Stimulated activated CD8-positive, alpha-beta memory T cell treated with anti-CD3 and anti-CD28 coated beads, Interleukin-7, amount 100 ng/mL, for 1 hour (primary cell): Measurements from ENCODE around the gene SLC22A31.
A peak's percentile ranks its signal among the peaks of the same experiment; 100 is the strongest.

ENCODE experiments used
- DNase-seq, 2 donors: peaks; one replicate each; pipeline ENCODE4 v3.0.0-alpha.2; 2020; ENCODE audit warnings: low read depth in 2 of 2

Gene SLC22A31

DNA sequence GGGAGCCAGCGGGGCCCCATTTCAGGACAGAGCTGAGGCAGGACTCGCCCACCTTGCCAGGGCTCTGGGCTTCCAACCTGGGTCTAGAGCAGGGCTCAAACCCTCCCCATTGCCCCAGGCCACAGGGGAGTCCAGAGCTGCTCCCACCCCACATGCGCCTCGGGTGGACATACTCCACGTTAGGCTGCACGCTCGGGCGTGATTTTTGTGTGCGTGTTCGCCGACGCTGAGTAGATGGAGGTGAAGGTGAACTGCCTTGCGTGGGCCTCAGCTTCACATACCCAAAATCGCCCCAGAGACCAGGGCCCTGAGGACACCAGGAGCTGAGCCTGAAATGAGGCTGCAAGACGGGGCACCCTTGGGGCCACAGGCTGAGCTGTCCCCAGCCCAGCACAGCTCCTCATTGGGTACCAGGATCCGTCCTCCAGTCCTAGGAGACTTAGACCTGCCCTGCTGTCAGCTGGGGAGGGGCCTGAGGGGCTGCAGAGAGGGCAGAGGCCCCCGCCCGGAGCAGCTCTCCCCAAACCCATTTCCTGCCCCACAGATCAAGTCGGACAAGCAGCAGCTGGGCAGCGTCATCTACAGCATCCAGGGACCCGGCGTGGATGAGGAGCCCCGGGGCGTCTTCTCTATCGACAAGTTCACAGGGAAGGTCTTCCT is 20.6 kb downstream of the SLC22A31 start:
- no peak for DNase-seq

DNA sequence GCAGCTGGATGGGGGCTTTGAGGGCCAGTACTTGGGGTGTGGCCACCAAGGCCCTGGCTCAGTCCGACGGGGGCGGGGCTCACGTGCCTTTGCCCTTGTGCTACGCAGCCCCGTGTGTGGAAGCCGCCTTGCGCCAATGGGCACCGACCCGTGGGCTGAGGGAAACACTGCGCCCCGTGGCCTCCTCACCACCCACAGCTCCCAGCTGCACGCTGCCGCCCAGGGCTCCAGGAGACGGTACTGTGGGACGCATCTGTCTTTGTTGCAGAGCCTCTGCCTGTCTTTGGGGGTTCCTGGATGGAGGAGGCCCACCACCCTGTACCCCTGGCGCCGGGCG is 21.2 kb downstream of the SLC22A31 start:
- no peak for DNase-seq

DNA sequence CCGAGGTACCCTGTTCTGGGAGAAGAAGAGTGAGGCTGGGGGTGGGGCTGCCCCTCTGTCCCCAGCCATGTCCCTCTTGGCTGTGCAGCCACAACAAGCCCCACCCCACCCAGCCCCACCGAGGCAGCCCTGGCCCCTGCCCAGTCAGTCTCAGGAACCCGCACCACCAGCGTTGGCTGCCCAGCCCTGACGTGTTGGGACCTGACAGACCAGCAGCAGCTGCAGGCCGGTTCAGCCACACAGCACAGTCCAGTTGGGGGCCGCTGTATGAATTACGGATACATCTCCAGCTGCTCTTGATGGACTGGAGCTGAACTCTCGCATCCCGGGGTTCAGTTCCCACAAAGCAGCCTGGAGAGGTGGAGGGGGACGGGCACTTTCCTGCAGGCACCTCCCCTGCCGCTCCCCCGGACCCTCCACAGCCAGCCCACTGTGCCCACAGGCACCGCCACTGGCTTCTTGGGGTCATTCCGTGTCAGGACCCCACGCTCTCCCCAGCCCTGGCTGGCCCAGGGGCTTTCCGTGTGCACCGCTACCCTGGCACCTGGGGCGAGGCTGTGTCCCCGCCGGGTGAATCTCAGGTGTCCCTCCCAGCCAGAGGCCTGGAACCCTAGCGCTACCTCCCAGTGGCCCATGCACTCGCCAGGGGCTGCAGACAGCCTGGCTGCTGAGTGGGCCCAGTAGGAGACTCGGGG is 21.7 kb downstream of the SLC22A31 start:
- no peak for DNase-seq

DNA sequence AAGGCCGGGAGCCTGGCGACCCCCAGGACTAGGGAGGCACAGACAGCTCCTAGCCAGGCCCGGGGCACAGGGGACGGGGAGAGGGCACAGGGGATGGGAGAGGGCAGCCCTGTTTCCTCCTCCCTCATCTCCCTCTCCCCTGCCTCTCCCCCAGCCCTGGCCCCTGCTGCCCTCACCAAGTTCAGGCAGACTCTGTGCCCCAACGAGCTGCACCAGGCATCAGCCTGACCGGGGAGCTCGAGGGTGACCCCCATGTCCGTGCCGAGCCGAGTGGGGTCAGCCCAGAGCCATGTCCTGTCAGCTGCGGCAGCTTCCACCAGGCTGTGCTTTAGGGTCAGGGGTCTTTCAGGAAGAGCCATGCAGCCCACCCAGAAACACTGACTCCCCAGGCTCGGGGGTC is 22.8 kb downstream of the SLC22A31 start:
- no peak for DNase-seq

DNA sequence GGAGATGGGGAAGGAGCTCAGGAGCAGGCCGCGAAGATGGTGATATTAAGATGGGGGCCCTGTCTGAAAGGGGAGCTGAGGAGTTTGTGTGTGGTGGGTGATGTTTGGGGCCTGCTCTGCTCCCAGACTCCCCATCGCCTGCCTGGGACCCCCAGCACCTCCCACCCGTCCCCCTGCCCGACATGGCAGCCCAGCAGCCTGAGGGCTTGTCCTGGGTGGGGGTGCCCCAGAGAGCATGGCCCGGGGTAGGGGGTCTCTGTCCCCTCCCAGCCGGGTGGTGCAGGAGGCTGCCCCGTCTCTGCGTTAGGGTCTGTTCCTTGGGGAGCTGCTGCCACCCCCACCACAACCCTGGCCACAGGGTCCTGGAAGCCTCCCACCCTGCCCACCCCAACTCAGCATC is 23.6 kb downstream of the SLC22A31 start:
- no peak for DNase-seq

DNA sequence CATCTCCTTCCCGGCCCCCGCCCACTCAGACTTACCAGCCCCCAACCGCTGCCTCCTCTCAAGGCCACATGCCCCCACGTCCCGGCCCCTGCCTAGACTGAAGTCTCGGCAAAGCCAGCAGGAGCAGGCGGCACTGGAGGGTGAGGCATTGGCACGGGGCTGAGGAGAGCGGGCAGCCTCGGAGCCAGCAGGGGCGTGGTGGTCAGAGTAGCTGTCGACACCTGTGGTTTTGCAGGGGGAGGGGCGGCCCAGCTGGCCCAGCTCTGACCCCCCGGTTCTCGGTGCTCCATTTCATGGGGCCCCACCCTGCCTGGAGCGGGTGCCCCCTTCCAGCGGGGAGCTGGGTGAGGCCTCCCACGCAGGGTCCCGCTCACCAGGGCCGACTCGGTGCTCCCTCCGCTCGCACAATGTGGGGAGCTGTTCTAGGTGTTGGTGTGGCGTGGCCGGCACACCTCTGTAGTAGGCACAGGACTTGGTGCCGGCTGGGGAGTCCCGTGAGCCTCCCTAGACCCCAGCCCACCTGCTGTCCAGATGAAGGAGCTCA is 24.1 kb downstream of the SLC22A31 start:
- DNase-seq: no peak

DNA sequence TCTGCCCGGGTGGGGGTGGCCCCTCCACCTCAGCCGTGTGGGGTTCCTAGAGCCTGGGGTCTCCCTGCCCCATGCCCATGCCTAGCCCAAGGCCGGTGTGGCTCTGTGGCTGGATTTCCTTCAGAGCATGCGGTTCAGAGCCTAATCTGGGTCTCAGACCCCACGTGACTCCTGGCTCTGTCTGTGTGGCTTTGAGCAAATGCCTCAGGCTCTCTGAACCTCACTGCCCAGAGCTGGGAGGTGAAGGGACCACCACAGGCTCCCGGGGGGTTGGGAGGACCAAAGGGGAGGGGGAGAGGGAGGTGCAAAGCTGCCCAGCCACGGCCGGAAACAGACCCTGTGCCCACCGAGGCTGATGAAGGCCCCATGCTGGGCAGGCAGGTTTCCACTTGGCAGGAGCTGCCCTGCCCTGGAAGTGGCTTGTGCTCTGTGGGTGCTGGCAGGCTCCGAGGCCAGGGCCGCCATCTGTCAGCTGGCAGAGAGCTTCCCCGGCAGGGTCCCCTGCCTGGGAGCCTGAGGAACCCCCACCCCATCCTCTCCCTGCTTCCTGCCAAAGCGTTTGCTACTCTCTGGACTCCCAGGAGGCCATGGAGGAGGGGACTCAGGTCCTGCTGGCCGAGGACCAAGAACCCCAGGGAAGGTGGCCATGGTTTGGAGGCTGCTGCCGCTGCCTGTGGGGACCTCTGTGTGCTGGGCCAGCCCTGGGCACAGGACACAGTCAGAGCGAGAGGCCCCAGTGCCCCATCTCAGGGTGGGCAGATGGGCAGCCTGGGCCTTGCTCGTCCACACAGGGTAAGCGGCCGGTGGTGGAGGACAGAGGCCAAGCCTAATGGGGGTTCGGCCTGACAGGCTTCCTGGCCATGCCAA is 24.8 kb downstream of the SLC22A31 start:
- DNase-seq: no peak

DNA sequence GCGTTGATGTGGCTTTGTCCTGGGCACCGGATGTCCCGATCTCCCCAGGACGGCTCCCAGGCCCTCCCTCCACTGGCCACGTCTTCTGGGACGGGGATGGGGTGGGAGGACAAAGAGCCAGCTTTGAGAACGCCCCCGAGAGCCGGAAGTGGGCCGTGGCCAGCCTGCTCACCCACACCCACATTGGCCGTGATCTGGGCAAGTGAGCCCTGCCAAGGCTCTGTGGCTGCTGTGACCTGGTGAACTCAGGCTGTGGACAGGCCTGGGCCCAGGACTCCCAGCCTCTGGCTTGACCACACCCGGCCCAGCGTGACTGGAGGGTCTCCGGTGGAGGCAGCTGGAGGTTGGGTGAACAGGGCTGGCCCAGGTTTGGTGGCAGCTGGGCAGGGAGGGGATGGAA is 25.5 kb downstream of the SLC22A31 start:
- DNase-seq: no peak

DNA sequence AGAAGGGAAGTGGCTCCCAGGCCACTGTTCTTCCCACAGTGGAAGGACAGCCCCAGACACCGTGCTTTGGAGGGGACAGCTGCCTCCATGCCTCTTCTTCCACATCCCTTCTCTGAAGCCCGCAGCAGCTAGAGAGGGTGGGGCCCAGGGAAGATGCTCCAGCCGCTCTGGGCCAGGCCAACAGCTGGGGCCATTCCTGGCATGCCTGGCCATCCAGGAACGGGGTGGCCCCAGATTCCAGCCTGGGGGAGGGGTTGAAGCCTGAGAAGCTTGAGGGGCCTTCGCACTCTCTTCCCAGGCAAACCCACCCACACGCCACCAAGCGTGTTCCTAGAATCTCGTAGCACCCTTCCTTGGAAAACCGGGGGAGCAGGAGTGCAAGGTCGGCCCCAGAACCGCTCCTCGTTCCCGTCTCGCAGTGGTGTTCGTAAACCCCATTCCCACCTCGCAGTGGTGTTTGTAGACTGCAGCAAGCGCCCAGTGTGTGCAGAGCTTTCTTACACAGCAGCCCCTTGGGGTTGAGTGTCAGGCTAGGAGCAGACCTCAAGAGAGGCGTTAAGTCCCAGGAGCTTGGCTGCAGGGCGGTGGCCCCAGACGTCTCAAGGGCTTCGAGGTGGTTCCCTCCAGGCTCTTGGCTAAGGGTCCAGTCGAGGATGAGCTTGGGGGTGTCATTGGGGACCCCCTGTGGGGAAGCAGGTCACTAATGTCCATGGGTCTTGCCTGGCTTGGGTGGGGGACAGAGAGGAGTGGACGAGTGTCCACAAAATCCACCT is 26.1 kb downstream of the SLC22A31 start:
- DNase-seq: no peak

DNA sequence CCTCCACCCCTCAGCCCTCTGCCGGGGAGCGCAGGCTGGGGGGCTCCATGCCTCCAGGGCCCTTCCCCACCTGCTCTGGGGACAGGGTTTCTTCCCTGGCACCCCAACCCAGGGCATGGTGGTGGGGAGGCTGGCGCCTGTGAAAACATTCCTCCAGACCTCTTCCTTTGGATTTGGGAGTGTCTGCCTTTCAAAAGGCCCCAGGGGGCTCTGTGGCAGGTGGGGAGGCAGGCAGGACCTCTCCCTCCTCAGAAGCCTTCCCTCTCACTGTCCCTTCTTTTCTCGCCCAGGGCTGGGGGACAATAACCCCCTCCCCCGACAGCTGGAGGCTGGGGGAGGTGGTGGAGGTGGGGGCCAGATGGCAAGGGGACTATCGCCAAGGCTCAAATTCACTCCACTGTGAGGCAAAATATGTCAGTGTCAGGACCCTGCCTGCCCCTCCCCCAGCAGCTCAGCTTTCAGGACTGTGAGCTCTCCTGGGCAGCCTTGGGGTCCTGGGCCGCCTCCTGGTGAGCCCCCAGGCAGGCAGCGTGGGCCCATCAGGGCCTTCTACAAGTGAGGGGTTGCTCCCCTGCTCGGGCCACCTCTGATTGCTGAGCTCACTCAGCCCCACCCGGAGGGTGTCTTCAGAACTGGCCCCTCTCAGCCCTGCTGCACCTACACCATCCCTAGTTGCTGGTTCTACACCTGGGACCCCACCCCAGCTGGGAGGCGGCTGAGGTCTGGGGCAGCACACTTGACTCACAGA is 27.0 kb downstream of the SLC22A31 start:
- no peak for DNase-seq

DNA sequence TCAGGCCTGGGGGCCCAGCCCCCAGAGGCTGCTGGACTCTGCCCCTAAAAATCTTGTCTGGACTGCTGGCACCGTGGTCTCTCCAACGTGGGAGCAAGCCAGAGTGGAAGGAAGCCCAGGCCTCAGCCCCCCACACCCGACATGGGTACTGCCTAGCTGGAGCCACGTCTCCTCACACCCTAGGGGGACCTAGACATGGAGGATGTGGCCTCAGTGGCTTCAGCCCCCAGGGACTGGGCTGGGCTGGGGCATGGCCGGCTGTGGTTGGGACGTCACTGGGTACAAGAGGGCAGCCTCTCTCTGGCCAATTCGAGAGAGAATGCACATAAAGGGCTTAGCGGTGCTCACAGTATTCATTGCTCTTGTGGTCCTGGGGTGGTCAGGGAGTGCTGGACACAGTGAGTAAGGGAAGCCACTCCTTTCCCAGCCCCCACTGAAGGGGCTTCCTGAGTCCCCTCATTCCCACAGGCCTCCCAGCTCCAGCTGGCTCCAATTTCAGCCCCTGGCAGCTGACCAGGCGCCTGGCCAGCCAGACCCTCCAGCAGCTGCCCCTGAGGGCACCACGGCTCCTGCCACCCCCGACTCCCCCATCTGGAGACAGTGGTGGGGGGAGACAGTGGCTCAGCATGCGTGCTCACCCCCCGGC is 27.7 kb downstream of the SLC22A31 start:
- no peak for DNase-seq

DNA sequence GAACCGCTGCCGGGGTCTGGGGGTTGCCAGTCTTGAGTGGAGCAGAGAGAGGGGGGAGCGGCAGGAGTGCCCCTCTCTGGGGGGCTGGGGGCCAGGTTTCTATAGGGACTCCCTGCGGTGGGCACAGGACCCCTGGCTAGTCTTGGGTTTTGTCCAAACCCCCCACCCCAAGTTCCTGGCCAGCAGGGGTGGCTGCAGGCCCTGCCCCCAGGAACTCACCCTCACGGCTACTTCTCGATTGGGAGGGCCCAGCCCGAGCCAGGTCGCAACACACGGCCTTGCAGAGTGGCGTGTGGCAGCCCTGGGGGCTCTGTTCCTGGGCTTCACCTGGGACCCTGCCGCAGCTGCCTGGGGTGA is 28.2 kb downstream of the SLC22A31 start:
- DNase-seq: no peak

DNA sequence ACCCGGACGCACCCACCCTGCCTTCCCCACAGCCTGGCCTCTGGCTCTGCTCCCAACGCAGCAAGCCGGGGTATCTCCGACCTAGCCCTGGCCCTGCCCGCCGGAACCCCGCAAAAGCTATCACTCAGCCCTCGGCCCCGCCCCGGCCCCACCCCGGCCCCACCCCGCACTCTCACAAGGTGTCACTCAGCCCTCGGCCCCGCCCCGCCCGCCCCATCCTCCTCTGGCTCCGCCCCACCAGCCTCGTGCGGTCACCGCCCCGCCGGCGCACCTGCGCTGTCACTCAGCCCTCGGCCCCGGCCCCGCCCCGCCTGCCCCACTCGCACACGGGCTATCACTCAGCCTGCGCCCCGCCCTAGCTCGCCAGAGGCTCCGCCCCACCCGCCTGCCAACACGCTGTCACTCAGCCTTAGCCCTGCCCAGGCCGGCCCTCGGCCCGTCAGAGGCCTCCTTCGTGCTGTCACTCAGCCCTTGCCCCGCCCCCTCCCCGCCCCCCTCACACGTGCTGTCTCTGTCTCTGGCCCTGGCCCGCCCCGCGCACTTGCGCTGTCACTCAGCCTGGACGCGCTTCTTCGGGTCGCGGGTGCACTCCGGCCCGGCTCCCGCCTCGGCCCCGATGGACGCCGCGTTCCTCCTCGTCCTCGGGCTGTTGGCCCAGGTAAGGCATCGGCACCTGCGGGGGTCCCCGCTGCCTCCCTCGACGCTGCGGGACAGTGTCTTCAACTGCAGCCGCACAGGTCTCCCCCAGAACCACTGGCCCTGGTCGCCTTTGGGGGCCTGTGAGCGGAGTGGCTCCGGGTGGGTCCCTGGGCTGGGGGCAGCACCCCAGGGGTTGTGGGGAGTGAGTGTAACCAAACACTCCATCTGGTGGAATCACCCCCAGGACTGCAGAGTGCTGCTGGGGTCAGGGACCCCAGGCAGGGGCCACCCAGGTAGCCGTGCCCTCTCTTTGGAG is 28.8 kb downstream of the SLC22A31 start, which contains the start of gene CDH15:
Gene CDH15, plus strand, starts transcription at position 533 of the 955 bp plus-strand sequence. Its CDS starts 84 bp downstream, at position 617.
- DNase-seq: peak; percentile 72 to 85

DNA sequence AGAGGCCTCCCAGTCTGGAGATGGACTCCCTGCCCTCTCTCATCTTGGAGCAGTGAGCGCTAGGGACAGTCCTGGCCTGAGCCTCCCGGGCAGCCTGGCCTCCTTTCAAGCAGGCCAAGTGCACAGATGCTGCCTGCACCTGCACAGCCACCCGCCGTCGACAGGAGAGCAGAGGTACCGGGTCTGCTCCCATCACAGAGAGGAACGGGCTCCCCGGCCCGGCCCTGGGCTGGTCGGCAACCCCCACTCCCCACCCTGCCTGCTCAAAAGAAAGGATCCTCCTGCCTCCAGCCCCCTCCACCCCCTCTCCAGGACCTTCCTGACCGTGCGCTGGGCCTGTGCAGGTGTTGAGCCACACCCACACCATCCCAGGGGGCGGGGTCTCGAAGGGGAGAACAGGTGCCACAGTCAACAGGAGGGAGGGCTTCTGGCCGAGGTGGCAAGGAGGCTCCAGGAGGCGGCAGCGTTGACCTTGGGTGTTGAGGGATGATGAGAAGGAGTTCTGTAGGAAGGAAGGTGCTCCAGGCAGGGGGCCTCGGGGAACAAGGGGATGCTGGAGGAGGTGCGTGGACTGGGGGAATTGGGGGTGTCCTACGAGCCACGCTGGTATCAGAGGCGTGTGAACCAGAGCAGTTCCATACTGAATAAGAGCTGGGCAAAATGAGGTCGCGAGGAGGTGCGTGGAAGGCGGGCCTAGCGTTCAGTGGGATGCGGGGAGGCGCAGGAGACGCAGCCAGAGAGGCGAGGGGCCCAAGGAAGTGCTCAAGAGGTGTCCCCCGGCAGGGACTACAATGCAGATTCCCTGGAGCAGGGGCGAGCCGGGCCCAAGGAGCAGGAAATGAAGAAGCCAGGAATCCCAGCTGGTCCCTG is 29.8 kb downstream of the SLC22A31 start:
- no peak for DNase-seq

DNA sequence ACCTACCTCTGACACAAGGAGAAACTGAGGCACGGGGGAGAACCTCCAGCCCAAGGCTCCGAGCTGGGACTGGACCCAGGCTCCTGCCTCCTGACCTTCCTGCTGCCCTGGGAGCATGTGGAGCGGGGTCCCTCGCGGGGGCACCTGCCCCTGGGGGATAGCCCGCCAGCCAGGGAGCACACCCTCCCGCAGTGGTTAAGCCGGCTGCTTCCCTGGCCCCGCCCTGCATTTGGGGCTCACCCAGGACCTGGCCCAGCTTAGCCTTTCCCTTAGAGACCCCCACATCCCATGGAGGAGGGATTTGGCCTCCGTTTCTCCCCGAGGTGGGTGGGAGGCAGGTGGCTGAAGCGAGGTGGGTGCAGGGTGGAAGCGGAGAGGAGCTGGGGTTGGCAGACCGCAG is 30.6 kb downstream of the SLC22A31 start:
- DNase-seq: no peak

DNA sequence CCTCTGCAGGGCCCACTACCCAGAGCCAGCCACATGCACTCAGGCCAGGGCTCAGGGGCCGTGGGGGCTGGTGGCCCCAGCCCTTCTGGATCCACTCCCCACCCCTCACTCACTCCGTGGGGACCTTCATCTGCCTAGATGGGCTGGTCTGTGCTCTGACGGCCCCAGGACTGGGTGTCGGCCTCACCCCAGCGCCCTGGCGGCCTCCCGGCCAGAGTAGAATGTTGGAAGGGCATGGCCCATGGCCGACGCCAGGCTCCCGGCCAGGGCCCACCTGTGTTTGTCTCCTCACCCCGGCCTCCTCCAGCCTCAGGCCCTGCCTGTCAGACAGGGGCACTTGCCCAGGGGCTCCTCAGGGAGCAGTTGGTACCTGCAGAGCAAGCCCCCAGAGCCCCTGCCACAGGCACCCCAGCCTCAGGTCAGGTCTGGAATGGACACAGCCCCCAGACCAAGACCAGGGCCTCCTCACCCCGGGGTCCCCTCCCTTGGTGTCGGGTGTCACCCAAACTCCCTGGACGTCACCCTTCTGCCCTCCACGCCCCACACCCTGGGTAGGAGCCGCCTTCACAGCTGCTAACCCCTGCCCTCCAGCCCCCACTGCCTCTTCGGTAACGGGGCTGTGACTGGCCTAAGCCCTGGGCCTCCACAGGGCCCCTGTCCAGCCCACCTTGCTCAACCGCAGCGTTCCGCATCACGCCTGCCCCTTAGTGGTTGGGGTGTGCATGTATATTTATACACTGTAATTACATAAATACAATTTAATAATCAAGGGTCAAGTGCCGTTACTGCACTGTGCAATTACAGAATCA is 31.8 kb downstream of the SLC22A31 start:
- no peak for DNase-seq

DNA sequence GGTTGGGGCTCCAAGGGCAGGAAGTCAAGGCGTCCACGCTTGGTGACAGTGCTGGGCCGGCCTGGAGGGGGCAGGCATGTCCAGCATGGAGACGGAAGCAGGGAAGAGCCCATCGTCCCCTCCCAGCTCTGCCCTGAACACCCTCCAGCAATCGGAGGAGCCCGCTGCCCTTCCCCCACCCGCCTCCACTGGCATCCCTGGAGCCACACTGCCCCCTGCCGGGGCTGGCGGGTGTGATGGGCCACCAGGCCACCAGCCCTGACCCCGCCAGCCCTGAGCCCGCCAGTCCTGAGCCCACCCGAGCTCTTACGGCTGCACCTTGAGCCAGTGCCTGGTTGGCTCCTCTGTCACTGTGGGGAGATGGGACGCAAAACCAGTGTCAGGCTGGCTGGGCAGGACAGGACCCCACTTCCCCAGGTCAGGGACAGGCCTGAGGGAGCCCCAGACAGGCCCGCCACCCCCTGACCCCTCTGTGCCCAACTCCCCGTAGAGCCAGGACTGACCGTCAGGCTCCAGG is 32.9 kb downstream of the SLC22A31 start:
- peak; percentile 64 to 72 for DNase-seq
